Breast epithelium (tissue), 3 donors: ENCODE data around the gene HOATZ.

Experiments used
- POLR2A ChIP-seq: fragments of 450-650 bp; IDR thresholded peaks from one replicate; pipeline ENCODE4 v1.6.1; 2016; ENCODE audit warnings: antibody characterized with exemption, mild to moderate bottlenecking, moderate library complexity
- POLR2AphosphoS5 ChIP-seq, 3 donors: sonication (generic); formaldehyde crosslinking; IDR thresholded peaks; one replicate each; pipeline ENCODE4 v1.6.1; 2017; ENCODE audit warnings: antibody characterized with exemption in 3 of 3
- TF ChIP-seq, protein P1 (sequence below), 3 donors: fragments of 450-650 bp; IDR thresholded peaks; one replicate each; pipeline ENCODE4 v1.5.1; 2016 to 2017; ENCODE audit warnings: antibody characterized with exemption in 3 of 3, mild to moderate bottlenecking in 3 of 3, moderate library complexity in 3 of 3

DNA sequence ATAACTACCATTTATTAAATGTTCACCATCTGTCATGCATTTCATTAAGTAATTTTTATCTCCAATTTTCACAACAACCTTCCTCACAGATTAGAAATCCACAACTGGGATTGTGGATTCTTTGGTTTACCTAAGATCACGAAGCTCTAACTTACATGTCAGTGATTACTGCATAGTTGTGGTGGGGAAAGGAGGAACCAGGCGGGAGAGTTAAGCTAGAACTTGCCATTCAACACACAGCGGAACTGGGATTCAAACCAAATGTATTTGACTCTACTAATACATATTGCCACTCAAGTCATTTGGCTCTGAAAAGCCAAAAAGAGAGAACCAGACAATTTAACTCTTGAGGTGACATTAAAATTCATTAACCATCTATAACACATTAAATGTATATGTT, 15.5 kb downstream of the HOATZ start:
- TF ChIP-seq, protein P1, sequence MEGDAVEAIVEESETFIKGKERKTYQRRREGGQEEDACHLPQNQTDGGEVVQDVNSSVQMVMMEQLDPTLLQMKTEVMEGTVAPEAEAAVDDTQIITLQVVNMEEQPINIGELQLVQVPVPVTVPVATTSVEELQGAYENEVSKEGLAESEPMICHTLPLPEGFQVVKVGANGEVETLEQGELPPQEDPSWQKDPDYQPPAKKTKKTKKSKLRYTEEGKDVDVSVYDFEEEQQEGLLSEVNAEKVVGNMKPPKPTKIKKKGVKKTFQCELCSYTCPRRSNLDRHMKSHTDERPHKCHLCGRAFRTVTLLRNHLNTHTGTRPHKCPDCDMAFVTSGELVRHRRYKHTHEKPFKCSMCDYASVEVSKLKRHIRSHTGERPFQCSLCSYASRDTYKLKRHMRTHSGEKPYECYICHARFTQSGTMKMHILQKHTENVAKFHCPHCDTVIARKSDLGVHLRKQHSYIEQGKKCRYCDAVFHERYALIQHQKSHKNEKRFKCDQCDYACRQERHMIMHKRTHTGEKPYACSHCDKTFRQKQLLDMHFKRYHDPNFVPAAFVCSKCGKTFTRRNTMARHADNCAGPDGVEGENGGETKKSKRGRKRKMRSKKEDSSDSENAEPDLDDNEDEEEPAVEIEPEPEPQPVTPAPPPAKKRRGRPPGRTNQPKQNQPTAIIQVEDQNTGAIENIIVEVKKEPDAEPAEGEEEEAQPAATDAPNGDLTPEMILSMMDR (IDR thresholded peaks at IDR 0.05): no peak
- no peak for TF ChIP-seq POLR2A
- TF ChIP-seq POLR2AphosphoS5 (IDR thresholded peaks at IDR 0.05): no peak
